ENCODE measurements around the gene NOXO1. TPM values are rescaled to one million over a fixed set of nuclear protein-coding genes. Genes with fewer than 3 reads are reported as not detected.
A peak's percentile ranks its signal among the peaks of the same experiment; 100 is the strongest.

NOXO1 gene
- total RNA-seq, 1 donor from 2014 or later: 0.39 TPM

DNA sequence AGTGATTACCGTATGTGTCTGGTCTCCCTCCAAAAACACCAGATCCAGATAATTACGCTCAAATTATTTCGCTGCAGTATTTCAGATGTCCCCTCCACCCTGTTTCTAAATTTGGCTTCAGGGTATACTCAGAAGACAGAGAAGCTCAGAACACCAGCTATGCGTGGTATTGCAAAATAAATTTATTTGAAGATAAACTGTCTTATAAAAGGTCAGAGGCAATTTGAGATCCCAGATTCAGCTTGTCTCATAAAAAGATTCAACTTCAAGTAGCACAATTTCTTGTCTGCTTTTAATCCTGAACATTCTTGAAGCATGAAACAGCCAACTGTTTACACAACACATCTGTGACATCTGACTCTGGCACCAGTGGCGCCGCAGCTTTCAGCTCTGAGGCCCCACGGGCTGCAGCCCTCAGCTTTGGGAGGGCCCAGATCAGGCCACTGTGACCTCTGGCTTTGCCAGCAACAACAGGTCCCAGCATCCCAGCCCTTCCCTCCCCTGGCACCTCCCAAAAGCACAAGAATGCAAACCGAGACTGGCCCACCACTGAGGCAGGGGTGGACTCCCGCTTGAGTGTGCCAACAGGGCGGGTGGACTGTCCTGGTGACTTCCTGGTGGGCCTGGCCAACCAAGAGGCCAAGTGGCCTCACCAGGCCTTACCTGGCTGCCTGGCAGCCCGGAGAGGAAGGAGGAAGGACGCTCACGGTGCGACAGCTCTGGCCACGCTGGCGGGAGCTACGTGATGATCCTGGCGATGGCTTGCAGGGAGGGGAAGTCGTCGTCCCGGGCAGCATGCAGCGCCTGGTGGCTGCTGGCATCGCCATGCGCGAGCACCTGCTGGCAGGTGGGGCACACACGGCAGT lies 16.5 kb upstream of the NOXO1 start:
- peak; percentile 39 for DNase-seq

DNA sequence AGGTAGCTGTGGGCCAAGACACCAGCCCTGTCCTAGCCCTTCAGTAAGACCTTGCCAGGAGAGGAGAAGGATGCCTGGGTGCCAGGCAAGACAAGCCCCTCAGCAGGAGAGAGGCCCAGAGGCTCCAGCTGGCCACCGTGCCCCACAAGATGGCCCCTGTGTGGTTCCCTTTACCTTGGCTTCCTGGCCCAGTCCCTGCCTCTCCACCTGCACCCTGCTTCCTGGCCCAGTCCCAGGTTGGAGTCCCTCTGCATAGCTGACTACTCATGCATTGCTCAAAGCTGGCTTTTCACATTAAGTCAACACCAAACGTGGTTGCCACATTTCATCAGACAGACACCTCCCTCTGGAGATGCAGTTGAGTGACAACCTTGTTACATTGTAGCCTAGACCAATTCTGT lies 12.5 kb upstream of the NOXO1 start:
- DNase-seq: no peak

GRCh38 chr16:1992704-1993317 lies 11.5 kb upstream of the NOXO1 start:
- DNase-seq: no peak

DNA sequence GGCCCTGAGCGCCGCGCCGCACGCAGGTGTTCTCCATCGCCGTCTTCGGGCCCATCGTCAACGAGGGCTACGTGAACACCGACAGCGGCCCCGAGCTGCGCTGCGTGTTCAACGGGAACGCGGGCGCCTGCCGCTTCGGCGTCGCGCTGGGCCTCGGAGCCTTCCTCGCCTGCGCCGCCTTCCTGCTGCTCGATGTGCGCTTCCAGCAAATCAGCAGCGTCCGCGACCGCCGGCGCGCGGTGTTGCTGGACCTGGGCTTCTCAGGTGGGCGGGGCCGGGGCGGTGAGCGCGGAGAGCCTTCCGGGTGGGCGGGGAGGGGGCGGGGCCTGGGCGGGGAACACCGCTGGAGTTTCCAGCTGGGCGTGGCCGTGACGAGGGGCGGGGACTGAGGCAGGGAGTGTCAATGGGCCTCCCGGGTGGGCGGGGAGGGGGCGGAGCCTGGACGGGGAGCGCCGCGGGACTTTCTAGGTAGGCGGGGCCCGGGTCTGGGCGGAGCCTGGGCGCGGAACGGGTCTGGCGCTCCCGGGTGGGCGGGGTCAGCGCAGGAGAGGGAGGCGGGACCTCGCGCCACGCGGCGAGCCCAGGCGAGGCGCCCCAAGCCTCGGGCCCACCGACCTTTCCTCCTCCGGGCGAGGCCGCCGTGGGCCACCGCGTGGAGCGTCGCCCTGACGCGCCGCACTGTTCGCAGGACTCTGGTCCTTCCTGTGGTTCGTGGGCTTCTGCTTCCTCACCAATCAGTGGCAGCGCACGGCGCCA lies 10.9 kb upstream of the NOXO1 start:
- DNase-seq: peak; percentile 78

GRCh38 chr16:1991588-1991947 lies 10.3 kb upstream of the NOXO1 start:
- DNase-seq: no peak

DNA sequence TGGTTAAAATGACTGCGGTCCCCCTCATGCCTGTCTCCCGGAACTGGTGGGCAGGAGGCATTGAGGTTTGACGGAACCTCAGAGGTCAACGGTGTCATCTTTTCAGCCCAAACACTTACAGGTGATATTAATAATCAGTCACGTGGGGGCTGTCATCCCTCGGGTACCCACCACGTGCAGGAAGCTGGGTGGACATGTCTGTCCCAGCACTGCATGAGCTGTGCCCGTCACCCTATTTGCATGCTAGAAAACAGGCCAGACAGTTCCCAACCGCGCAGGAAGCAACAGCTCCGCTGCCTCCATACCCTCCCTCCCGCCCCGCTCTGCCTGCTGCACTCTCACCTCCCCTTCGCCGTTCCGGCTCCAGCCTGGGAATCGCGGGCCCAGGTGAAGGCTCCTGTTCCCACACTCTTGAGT lies 9.9 kb upstream of the NOXO1 start:
- no peak for DNase-seq

- no peak for DNase-seq
Observed at GRCh38 chr16:1990351-1991134, 9.3 kb upstream of the NOXO1 start.

DNA sequence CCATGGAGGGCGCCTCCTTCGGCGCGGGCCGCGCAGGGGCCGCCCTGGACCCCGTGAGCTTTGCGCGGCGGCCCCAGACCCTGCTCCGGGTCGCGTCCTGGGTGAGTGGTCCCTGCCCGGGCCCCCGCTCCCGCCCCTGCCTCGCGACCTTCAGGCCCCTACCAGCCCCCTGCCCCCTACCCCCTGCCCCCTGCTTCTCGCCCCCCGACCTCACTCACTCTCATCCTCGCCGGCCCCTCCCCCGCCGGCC lies 8.8 kb upstream of the NOXO1 start:
- DNase-seq: no peak

- no peak for DNase-seq
Observed at GRCh38 chr16:1989209-1990100, 8.2 kb upstream of the NOXO1 start, which contains the start of gene SYNGR3. Gene SYNGR3, plus strand, starts transcription at chr16:1989970. Its CDS starts 133 bp downstream, at chr16:1990103.

GRCh38 chr16:1987198-1987597 lies 5.9 kb upstream of the NOXO1 start:
- DNase-seq: no peak

GRCh38 chr16:1985466-1986150 lies 4.3 kb upstream of the NOXO1 start:
- no peak for DNase-seq

DNA sequence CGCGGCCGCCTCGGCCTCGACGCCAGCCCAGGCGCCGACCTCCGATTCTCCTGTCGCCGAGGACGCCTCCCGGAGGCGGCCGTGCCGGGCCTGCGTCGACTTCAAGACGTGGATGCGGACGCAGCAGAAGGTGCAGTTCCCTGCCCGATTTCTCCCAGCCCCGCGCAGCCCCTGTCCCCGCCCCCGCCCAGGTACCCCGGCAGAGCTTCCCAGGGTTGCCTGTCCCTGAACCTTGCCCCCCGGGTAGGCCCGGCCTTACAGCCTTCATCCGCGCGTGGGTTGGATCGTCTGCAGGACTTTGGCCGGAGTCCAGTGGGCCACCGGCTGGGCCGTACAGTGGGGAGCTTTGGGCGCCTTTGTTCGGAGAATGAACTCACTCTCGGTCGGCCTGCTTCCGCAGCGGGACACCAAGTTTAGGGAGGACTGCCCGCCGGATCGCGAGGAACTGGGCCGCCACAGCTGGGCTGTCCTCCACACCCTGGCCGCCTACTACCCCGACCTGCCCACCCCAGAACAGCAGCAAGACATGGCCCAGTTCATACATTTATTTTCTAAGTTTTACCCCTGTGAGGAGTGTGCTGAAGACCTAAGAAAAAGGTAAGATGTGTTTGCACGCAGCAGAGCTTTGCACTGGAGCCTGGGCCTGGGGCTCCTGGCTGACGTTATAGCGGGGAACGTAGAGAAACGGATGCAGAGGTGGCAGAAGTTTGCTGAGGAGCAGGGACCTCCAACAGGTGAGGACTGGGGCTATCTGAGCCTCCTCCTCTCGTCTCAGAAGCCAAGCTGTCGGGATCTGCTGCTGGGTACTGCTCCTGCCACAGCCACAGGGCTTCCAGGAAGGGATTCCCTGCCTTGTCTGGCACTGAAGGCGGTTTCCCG lies 3.3 kb upstream of the NOXO1 start:
- no peak for DNase-seq

DNA sequence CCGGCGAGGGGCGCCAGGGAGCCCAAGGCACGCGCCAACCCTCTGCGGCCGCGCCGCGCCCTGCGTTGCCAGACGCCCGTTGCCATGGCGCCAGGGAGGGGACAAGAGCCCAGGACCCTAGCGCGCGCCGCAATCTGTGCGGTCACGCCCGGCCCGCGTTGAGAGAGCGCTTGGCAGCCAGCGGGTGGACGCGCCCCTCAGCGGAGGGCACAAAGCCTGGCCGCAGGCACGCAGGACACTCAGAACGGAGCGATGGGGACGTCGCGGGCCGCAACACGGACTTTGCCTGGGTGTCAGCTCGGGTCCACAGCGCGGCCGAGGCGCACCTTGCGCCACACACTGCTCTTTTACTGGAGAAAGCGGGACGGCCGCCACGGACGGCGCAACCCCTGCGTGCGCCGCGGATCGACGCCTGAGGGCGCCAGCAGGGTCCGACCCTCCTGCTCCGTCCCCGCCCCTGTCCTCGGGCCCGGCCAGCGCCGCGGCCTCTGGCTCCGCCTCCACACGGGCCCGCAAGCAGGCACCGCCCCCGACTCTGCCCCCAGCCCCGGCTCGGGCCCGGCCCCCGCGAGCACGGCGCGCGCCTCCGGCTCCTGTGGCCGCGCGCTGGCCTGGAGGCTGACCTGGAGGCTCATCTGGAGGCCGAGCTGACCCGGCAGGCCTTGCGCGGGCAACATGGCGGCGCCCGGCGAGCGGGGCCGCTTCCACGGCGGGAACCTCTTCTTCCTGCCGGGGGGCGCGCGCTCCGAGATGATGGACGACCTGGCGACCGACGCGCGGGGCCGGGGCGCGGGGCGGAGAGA lies 2.5 kb upstream of the NOXO1 start, which contains the start of gene GFER:
Gene GFER, plus strand, starts transcription at position 650 of the 803 bp plus-strand sequence. Its CDS starts 26 bp downstream, at position 676.
- peak; percentile 86 for DNase-seq

DNA sequence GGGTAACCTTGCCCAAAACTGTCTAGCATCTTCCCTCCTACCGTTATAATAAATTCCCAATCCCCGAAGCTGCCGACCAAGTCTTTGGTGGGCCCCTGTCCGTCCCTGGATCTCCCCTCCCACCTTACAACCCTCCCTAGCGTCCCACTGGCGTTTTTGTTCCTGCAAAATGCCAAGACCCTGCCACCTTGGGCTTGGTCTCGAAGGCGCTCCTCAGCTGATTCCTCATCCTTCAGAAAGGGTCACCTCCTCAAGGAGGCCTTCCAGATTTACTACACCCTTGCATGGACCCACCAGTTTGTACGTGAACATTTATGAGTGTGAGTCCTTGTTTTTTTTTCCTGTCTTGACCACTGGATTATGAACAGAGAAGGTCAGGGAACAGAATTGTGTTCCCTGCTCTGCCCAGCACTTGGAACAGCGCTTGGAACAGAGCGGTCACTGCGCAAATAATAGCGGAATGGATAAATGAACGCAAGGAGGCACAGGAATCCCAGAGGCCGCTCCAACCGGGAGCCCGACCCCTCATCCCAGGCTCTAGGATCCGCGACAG lies 1.8 kb upstream of the NOXO1 start:
- no peak for DNase-seq

- no peak for DNase-seq
Observed at GRCh38 chr16:1982013-1982433, 754 bp upstream of the NOXO1 start.

DNA sequence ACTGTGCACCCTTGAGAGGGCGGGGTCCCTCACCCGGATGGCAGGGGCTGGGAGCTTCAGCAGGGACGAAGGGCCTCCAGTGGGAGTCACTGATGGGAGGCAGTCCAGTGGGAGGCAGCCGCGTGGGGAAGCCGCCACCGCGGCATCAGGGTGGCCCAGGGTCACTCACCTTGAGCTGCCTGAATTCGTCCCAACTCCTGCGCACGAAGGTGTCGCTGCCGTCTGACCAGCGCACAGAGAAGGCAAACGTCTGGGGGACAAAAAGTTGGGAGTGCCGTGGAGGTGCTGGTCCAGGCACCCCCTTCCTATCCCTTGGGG lies 540 bp downstream of the NOXO1 start:
- DNase-seq: no peak

- no peak for DNase-seq
Observed at GRCh38 chr16:1980030-1980769, 1.1 kb downstream of the NOXO1 start.

All from skin of body (tissue), 2 donors.